ENCODE data around the gene PDXK. TPM values are rescaled to one million over a fixed set of nuclear protein-coding genes. Genes with fewer than 3 reads are reported as not detected.
"Not testable (repeated sequence)": the region's sequence is repeated elsewhere in the genome, so short reads cannot be mapped to it uniquely, and the experiment has no call there.

The PDXK gene
- total and polyA plus RNA-seq, 3 donors from 2014 or later, result 277 to 871 (median 327) TPM

GRCh38 chr21:43694437-43695079 lies 24.4 kb upstream of the PDXK start:
- no peaks in the 10 kb centered on the region for H3K36me3 ChIP-seq (ENCODE audit: low read depth, missing control alignments)
- H3K27me3 ChIP-seq, result no peaks in the 10 kb centered on the region
- H3K27ac ChIP-seq, result no peak overlapping the region
- DNase-seq, result no peak
- TF ChIP-seq CTCF (IDR thresholded peaks at IDR 0.05), result no peak
- TF ChIP-seq POLR2A (IDR thresholded peaks at IDR 0.05), result no peak
- WGBS, 2 donors, result 76 to 78% methylated on average over 27 of the region's 27 CpGs
- intact Hi-C loops (cut with DNase I; ENCODE audit: low total_unique reads), result no loop called here
- H3K4me3 ChIP-seq, result peak overlapping the region in 1 of 2 donors; percentile 23
- H3K9me3 ChIP-seq, result no peaks in the 10 kb centered on the region
- peaks cover under 1% of the 10 kb centered on the region for H3K4me1 ChIP-seq

- H3K27me3 ChIP-seq, result no peaks in the 10 kb centered on the region
- no peaks in the 10 kb centered on the region for H3K9me3 ChIP-seq
- TF ChIP-seq POLR2A (IDR thresholded peaks at IDR 0.05) (no peak), CTCF (IDR thresholded peaks at IDR 0.05) (no peak)
- H3K4me3 ChIP-seq, result no peak overlapping the region
- intact Hi-C loops (cut with DNase I; ENCODE audit: low total_unique reads), result no loop called here
- no peaks in the 10 kb centered on the region for H3K36me3 ChIP-seq (ENCODE audit: low read depth, missing control alignments)
- DNase-seq, result no peak
- WGBS, 2 donors, result 94 to 95% methylated on average over 17 of the region's 17 CpGs
- H3K4me1 ChIP-seq, result peaks cover 5% of the 10 kb centered on the region
- no peak overlapping the region for H3K27ac ChIP-seq
Measured at GRCh38 chr21:43696214-43696613, 22.7 kb upstream of the PDXK start.

GRCh38 chr21:43697758-43698643 lies 20.9 kb upstream of the PDXK start:
- Histone ChIP-seq H3K9me3 (no peaks in the 10 kb centered on the region), H3K27ac (no peak overlapping the region), H3K27me3 (no peaks in the 10 kb centered on the region), H3K4me3 (no peak overlapping the region), H3K36me3 (ENCODE audit: low read depth, missing control alignments) (no peaks in the 10 kb centered on the region), H3K4me1 (peaks cover 14% of the 10 kb centered on the region)
- intact Hi-C loops (cut with DNase I; ENCODE audit: low total_unique reads), result no loop called here
- DNase-seq, result no peak
- TF ChIP-seq POLR2A (IDR thresholded peaks at IDR 0.05) (no peak), CTCF (IDR thresholded peaks at IDR 0.05) (no peak)
- WGBS, 2 donors, result 77 to 79% methylated on average over 11 of the region's 11 CpGs

- peaks cover 18% of the 10 kb centered on the region for H3K4me1 ChIP-seq
- H3K36me3 ChIP-seq (ENCODE audit: low read depth, missing control alignments); DNase-seq; intact Hi-C loops (cut with DNase I; ENCODE audit: low total_unique reads); H3K9me3 ChIP-seq; H3K4me3 ChIP-seq; H3K27me3 ChIP-seq: not testable (repeated sequence)
- 79 to 87% methylated on average over 5 of the region's 5 CpGs for WGBS, 2 donors
- H3K27ac ChIP-seq, result peak overlapping the region in 1 of 2 donors; percentile 45
Measured at GRCh38 chr21:43699492-43699777, 19.5 kb upstream of the PDXK start.

- WGBS, 2 donors, result 69 to 72% methylated on average over 13 of the region's 13 CpGs
- Histone ChIP-seq H3K36me3 (ENCODE audit: low read depth, missing control alignments) (no peaks in the 10 kb centered on the region), H3K9me3 (no peaks in the 10 kb centered on the region), H3K27ac (peak overlapping the region in 1 of 2 donors; percentile 45), H3K4me1 (peaks cover 18% of the 10 kb centered on the region), H3K4me3 (no peak overlapping the region), H3K27me3 (no peaks in the 10 kb centered on the region)
- peak; percentile 22 for DNase-seq
- intact Hi-C loops (cut with DNase I; ENCODE audit: low total_unique reads), result no loop called here
- TF ChIP-seq POLR2A (IDR thresholded peaks at IDR 0.05), result no peak
- TF ChIP-seq CTCF (IDR thresholded peaks at IDR 0.05), result no peak
Measured at GRCh38 chr21:43699933-43700599, 18.9 kb upstream of the PDXK start.

Measured in testis (tissue), 3 donors.